Erythroblast (primary cell): ENCODE data around the gene ANKRD23.

ENCODE experiments used
- GATA1 ChIP-seq: IDR thresholded peaks from 2 replicates; pipeline ENCODE4 v1.6.1; 2011; ENCODE audit warnings: low read depth, mild to moderate bottlenecking, control low read depth, low read length, moderate library complexity
- POLR2A ChIP-seq: IDR thresholded peaks from 2 replicates; pipeline ENCODE4 v1.6.1; 2011; ENCODE audit warnings: mild to moderate bottlenecking, low read length

DNA sequence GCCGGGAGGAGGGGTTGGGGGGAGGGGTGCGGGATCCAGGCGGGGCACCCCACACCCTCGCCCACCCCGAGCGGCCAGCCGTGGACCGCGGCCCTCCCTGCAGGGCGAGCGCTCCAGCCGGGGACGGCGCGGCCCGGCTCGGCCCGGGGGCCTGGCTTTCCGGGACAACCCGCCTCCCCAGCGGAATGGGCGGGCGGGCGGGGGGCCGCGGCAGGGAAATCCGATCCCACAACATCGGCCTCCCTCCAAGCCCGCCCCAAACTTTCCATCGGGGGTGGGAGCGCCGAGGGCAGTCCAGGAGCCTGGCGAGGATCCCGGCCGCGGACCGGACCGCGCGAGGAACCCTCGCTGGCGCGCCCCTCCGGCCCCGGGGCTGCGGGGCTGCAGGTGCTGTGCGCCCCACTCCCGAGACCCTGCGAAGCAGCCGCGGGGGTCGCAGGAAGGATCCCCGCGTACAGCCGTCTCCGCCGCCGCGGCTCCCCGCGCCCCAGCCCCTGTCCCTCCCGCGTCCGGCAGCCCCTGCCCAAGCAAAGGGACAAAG is 25.5 kb upstream of the ANKRD23 start:
- TF ChIP-seq POLR2A (no peak), GATA1 (no peak)
